GM18867 (cell line): ENCODE data around the gene IHH.

Source experiments
- ATAC-seq: cut with Tn5 transposase; IDR thresholded peaks from one replicate; pipeline ENCODE4 v1.9.1; 2021; ENCODE audit warnings: mild to moderate bottlenecking, moderate library complexity; ENCODE audit not compliant: unreplicated experiment

The IHH gene

GRCh38 chr2:219076253-219076652, 15.5 kb upstream of the IHH start:
- no peak for ATAC-seq

DNA sequence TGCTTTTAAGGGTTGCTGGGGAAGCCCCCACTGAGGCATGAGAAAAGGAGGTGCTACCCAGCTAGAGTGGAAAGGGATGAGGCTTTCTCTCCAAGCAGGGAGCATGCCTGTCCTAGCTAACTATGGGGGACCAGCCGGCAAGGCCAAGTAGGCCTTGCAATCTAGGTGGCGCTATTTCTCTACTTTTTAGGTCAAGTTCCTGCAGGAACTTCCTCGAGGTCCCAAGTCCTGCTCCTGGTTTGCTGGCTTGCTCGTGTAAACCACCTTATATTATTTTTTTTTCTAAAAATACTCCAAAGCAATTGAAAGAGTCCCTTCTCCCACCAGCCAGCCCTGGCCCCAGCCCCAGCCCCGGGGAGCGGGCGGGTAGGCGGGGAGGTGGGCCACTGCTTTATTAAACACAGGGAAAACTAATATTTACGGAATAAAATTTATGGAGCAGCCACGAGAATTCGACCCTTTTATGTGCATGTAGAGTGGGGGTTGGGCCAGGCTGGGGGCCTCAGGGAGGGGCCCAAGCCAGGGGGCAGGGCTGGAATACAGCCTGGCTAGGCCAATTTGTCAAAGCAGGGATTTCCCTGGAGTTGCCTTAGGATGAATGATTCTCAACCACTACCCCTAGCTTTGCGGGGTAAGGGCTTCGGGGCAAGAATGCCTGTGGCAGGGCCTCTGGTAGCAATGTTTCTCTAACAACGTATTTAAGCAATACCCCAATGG, 12.8 kb upstream of the IHH start:
- no peak for ATAC-seq

- ATAC-seq = no peak
Observed at GRCh38 chr2:219072741-219073250, 12.1 kb upstream of the IHH start.

DNA sequence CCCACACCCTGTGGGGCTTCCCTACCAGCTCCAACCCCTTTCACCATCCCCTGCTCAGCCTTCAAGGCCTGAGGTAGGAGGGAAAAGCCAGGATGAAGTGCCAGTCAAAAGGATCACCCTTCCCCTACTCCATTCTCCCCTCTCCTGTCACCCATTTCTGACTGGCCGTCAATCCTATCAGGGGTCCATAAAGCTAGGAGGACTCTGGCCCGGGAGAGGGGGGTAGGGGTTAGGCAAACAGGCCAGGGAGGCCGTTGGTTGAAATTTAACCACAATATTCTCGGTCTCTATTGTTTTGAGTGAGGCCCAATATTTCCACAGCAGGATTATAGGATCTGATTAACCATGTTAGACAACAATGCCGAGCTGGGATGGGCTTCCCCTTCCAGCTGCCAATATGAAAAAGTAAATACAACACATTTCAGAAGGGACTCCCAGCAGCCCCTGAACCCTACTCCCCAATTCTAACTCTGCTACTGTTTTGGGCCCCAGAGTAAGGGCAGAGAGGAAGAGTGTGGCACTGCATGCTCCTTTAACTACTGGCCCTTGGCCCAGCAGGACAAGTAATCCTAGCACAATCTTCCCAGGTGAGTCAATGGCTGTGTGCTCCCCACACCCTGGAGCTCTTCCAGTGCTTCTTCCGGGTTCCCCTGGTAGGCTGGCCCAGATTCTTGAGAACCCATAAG, 10.6 kb upstream of the IHH start:
- no peak for ATAC-seq

DNA sequence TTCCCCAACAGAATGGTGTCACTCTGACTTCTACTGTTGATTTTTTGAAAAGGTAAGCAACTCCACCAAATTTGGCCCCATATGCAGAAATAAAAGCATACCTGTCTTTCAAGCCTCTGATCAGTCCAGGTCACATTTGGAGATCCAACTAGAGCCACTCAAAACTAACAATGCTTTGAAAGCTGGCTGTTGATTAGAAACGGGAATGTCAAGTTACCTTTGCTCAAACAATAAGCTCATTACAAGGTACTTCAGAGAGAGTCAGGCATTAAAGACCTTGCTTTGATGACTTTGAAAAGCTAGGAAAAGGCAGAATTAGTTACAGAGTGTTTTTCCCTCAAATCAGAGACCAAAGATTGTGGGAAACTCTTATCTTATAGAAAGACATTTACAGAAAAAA, 4.8 kb upstream of the IHH start:
- no peak for ATAC-seq

DNA sequence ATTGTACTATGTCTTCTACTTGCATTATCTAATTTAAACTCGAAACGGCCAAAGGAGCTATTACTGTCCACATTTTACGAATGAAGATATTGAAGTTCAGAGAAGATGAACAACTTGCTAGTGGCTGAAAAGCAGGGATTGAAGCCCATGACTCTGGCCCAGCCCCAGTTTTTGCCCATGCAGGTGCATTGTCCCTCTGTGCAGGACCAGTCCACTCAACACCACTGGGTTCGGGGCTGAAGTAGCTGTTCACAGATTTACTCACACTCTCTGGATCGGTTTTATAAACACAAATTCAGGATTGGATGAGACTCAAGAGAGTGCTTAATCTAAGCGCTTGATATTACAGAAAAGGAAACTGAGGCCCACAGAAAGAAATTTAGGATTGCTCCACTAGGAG, 1.4 kb upstream of the IHH start:
- no peak for ATAC-seq

GRCh38 chr2:219059725-219060682, 717 bp downstream of the IHH start:
- no peak for ATAC-seq

- no peak for ATAC-seq
Observed at GRCh38 chr2:219059375-219059724, 1.4 kb downstream of the IHH start.

DNA sequence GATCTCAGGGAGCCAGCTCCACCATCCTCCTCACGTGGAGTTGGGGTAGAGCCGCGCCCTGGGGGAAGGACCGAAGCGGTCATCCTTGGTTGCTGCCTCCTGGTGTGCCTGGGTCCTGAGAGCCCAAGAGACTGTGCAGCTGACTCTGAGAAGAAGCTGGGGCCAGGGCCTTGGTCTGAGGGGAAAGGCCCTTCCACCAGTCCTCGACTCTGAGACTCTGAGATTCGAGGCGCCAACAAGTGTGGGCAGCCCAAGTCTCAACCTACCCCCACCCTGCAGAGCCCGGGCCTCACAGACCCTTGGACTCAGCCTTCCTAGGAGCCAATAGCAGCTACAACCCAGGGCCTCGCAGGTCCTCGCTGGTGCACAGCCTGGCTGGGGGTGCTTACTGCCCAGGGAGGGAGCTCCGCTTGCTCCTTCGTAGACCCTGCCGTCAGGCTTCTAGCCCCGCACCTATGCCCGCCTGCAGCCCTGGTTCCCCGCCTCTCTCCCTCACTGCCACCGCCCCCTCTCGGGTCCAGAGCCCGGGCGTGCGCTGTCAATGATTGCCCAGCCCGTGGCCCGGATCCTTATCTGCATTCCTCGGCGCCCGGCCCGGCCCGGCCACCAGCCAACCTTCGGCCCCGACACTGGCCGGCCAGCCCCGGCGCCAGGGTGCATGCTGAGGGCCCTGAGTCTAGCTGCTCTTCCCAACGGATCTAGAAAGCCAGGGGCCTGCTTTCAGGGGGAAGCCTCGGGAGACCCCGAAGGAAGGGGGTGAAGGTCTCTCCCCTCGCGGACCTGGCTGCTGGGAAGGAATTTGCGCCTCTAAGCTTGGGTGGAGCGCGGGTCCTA, 2.0 kb downstream of the IHH start:
- ATAC-seq = no peak

DNA sequence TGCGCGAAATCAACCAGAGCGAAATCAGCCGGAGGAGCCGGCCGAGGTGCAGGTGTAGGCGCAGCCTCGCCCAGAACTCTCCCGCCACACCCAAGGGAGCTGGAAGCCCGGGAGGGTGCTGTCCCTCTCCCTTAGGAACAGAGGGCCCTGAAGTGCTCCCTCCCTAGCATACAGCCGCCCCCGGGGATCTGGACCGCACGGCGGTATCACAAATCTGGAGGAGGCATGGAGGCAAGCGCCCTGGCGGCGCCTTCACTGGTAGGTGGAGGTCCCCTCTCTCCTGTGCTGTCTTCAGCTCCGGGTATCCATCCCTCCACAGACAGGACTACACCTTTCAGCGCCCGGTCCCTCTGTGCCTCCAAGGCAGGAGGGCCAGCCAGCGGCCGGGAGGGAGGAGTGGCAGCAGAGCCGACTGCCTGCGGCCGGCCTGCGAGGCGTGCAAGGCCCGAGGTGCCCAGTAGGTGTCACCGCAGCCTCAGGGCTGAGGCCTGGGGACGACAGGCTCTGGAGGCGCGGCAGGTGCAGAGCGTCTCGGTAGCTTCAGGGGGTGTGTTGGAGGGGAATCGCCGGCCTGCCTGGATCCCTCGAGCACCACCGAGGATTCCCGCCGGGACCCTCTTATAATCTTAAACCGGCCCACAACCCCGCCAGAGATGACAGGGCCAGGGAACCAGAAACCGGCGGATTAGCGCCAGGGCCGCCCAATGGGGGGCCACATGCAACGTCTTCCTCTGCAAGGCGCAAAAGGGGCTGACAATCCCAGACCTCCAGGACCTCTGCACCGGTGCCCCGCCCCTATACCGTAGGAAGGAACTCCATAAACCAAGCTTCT, 2.8 kb downstream of the IHH start:
- peak; percentile 94 for ATAC-seq

DNA sequence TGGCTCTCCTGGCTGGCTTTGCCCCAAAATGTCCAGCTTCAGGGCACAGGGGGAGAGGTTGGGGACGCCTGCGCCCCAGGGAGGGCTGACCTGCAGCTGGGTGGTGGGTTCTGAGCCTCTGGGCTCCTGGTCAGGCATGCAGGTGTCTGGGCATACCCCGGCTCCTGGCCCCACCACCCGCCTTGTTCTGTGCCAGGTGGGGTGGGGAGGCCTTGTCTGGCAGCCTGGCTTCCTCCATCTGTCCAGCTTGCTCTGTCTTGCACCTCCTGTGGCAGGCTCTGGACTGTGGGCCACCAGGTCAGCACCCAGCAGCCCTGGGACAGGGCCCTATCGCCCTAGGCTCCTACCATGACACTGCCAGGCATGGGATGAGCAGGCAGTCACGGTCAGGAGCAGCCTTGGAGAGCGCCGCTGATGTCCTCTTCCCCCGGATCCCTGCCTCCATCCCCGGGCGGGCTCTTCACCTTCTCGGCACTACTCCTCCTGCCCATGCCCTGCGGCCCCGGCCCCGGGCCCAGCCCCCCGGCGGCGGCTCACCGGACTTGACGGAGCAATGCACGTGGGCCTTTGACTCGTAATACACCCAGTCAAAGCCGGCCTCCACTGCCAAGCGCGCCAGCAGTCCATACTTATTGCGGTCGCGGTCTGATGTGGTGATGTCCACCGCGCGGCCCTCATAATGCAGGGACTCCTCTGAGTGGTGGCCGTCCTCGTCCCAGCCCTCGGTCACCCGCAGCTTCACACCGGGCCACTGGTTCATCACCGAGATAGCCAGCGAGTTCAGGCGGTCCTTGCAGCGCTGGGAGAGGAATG, 3.6 kb downstream of the IHH start:
- ATAC-seq = no peak

- no peak for ATAC-seq
Observed at GRCh38 chr2:219056176-219056895, 4.4 kb downstream of the IHH start.

DNA sequence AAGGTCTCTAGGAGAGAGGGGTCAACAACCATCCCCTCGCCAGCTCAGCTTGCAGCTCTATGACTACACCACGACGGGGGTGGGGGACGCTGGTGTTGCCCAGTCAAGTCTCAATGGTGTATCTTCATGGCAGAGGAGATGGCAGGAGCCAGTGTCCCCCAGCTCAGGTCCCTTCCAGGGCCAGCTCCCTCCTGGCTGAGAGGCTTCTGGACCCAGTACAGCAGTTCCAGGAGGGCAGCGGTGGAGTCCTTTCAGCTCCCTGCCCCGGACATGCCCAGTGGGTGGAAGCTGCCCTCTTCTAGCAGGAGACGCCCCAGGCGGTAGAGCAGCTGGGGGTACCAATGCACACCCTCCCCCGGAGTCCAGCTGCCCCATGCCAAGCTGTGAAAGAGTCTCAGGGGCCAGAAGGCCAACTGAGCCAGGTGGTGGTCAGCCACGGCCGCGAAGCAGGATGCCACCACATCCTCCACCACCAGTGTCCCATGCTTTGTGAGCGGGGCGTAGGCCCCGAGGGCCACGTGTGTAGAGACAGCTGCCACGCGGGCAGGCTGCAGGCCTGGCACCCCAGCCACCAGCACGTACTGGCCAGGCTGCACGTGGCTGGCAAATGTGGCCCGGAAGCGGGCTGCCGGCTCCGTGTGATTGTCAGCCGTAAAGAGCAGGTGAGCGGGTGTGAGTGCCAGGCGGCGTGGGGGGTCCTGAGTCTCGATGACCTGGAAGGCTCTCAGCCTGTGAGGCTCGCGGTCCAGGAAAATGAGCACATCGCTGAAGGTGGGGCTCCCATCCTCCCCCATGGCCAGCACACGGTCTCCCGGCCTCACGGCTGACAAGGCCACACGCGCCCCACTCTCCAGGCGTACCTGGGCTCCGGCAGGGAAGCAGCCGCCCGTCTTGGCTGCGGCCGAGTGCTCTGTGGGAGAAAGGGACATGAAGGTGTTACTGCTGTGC, 5.5 kb downstream of the IHH start:
- no peak for ATAC-seq

GRCh38 chr2:219049282-219049681, 11.4 kb downstream of the IHH start:
- ATAC-seq = no peak

DNA sequence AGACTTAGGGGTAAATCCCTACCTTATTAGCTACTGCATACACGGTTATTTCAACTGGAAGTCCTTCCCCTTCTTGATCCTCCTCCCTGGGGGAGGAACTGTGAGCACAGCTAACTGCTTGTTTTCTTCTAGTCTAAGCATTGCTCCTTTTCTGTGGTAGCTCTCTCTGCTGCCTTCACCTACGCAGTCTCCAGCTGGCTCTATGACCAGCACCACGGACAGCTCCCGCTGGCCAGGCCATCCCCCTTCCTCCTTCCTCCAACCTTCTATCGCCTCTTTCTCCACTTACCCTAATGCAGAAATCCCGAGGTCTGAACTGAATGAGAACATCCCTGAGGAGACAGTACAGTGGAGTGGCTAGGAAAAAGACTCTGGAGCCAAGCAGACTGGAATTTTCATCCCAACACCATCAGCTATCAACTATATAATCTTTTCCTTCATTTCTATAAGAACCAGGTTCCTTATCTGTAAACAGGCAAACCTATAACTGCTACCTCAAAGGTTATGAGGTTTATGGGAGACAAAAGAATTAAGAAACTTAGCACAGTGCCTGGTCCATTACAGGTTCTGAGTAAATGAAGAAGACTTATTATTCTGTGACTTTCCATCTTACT, 14.7 kb downstream of the IHH start:
- no peak for ATAC-seq

DNA sequence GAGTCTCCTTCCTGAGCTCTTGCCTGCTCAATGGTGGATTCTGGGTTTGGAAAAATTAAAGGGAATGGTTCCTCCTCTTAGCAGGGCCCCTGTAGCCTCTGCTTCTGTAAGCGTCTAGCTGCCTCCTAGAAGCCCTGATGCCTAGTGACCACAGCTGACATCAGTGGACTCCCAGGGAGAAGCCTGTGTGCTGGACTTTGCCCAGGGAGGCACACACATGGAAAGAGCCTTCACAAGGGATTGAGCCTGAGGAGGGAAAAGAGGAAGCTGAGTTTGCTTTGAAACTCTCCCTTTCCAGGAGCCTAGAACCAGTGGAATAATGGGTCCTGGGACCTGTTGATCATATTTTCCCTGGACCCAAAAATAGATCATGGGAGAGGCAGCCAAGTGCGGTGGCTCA, 18.0 kb downstream of the IHH start:
- no peak for ATAC-seq

DNA sequence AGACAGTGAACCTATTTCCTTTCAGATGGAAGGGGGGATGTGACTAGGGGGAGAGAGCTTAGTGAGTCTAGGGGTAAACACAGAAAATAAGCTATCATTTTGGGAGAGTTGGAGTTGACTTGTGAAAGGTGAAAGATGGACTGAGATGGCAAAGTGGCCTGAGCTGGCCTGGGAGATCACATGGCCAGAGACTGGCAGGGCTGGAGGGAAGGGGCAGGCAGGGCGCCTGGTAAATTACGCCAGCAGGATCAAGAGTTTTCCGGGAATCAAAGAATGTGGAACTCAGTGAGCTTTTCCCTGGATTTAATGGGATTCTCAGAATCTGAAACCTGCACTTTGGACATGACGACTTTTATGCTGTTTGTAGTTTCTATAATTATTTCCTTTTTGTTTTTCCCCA, 18.6 kb downstream of the IHH start:
- no peak for ATAC-seq
